Breast epithelium (tissue), 3 donors: ENCODE data around the gene PTGES2.

Experiments used
- POLR2A ChIP-seq: fragments of 450-650 bp; IDR thresholded peaks from one replicate; pipeline ENCODE4 v1.6.1; 2016; ENCODE audit warnings: antibody characterized with exemption, mild to moderate bottlenecking, moderate library complexity
- TF ChIP-seq, protein P1 (sequence below), 3 donors: fragments of 450-650 bp; IDR thresholded peaks; one replicate each; pipeline ENCODE4 v1.5.1; 2016 to 2017; ENCODE audit warnings: antibody characterized with exemption in 3 of 3, mild to moderate bottlenecking in 3 of 3, moderate library complexity in 3 of 3

DNA sequence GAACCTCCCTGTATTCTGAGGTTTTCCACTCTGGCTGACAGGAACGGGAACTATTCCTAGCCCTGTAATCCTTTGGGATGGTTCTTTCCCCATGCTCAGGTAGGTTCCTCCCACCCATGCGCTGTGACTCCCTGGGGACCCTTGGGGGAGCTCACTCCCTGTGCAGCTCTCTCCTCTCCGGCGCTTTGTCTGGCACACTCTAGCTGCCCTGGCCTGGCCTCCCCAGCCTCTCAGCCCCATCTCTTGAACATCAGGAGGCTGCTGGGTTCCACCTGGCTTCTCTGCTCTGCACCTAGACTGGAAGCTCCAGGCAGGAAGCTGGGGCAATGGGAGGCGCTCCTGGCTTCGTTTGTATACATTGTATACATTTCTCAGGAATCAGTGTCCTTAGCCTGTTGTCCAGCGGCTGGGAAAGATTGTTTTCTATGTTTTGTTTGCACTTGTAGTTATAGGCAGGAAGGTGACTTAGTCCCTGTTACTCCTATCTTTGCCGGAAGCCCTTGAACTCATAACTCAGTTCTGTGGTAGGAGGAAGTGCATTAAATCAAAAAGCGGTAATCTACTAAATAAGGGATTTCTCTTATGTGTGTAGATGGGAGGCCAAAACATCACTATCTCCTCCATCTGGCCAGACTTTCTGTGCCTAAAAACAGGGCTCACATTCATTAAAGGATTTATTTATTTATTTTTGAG, 39.1 kb downstream of the PTGES2 start:
- TF ChIP-seq, protein P1, sequence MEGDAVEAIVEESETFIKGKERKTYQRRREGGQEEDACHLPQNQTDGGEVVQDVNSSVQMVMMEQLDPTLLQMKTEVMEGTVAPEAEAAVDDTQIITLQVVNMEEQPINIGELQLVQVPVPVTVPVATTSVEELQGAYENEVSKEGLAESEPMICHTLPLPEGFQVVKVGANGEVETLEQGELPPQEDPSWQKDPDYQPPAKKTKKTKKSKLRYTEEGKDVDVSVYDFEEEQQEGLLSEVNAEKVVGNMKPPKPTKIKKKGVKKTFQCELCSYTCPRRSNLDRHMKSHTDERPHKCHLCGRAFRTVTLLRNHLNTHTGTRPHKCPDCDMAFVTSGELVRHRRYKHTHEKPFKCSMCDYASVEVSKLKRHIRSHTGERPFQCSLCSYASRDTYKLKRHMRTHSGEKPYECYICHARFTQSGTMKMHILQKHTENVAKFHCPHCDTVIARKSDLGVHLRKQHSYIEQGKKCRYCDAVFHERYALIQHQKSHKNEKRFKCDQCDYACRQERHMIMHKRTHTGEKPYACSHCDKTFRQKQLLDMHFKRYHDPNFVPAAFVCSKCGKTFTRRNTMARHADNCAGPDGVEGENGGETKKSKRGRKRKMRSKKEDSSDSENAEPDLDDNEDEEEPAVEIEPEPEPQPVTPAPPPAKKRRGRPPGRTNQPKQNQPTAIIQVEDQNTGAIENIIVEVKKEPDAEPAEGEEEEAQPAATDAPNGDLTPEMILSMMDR (IDR thresholded peaks at IDR 0.05), result no peak
- TF ChIP-seq POLR2A, result no peak
